Measurements from ENCODE around the gene UQCRFS1. TPM values are rescaled to one million over a fixed set of nuclear protein-coding genes. Genes with fewer than 3 reads are reported as not detected.
"Not testable (repeated sequence)": the region's sequence is repeated elsewhere in the genome, so short reads cannot be mapped to it uniquely, and the experiment has no call there.

UQCRFS1 gene
- total and polyA plus RNA-seq, 4 donors: 11.7 to 35.0 (median 18.8) TPM

- no peak overlapping the region for H3K27ac ChIP-seq (ENCODE audit: low read depth in 1 of 2, low read length in 1 of 2)
- H3K4me3 ChIP-seq: no peak overlapping the region
- no peaks in the 10 kb centered on the region for H3K36me3 ChIP-seq (ENCODE audit: control insufficient read depth in 4 of 4, insufficient read depth in 4 of 4, low read length in 4 of 4)
- TF ChIP-seq, protein P1, sequence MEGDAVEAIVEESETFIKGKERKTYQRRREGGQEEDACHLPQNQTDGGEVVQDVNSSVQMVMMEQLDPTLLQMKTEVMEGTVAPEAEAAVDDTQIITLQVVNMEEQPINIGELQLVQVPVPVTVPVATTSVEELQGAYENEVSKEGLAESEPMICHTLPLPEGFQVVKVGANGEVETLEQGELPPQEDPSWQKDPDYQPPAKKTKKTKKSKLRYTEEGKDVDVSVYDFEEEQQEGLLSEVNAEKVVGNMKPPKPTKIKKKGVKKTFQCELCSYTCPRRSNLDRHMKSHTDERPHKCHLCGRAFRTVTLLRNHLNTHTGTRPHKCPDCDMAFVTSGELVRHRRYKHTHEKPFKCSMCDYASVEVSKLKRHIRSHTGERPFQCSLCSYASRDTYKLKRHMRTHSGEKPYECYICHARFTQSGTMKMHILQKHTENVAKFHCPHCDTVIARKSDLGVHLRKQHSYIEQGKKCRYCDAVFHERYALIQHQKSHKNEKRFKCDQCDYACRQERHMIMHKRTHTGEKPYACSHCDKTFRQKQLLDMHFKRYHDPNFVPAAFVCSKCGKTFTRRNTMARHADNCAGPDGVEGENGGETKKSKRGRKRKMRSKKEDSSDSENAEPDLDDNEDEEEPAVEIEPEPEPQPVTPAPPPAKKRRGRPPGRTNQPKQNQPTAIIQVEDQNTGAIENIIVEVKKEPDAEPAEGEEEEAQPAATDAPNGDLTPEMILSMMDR (IDR thresholded peaks at IDR 0.05; ENCODE audit: control extremely low read depth, extremely low read depth): no peak
- WGBS, 2 donors: 47 to 53% methylated on average over 2 of the region's 2 CpGs
- no peaks in the 10 kb centered on the region for H3K27me3 ChIP-seq (ENCODE audit: control insufficient read depth in 3 of 3, insufficient read depth in 3 of 3, low read length in 2 of 3)
- H3K4me1 ChIP-seq (ENCODE audit: control insufficient read depth in 5 of 5, insufficient read depth in 5 of 5, low read length in 5 of 5): no peaks in the 10 kb centered on the region
- DNase-seq (no peak), ATAC-seq (ENCODE audit: insufficient read depth, low FRiP score) (no peak)
- H3K9ac ChIP-seq (ENCODE audit: insufficient read depth in 1 of 2, low read length in 2 of 2): no peak overlapping the region
- peaks cover 0 to 9% (median 3%) of the 10 kb centered on the region in 4 donors for H3K9me3 ChIP-seq (ENCODE audit: control insufficient read depth in 4 of 4, insufficient read depth in 3 of 4, low read length in 3 of 4)
These were observed 26.3 kb upstream of the UQCRFS1 start for GRCh38 chr19:29239213-29239776.

- TF ChIP-seq, protein P1 (IDR thresholded peaks at IDR 0.05; ENCODE audit: control extremely low read depth, extremely low read depth): no peak
- no peaks in the 10 kb centered on the region for H3K36me3 ChIP-seq (ENCODE audit: control insufficient read depth in 4 of 4, insufficient read depth in 4 of 4, low read length in 4 of 4)
- H3K27me3 ChIP-seq (ENCODE audit: control insufficient read depth in 3 of 3, insufficient read depth in 3 of 3, low read length in 2 of 3): no peaks in the 10 kb centered on the region
- H3K4me3 ChIP-seq: no peak overlapping the region
- H3K27ac ChIP-seq (ENCODE audit: low read depth in 1 of 2, low read length in 1 of 2): no peak overlapping the region
- no peak overlapping the region for H3K9ac ChIP-seq (ENCODE audit: insufficient read depth in 1 of 2, low read length in 2 of 2)
- H3K4me1 ChIP-seq (ENCODE audit: control insufficient read depth in 5 of 5, insufficient read depth in 5 of 5, low read length in 5 of 5): no peaks in the 10 kb centered on the region
- ATAC-seq (ENCODE audit: insufficient read depth, low FRiP score) (no peak), DNase-seq (no peak)
- peaks cover 0 to 8% (median 3%) of the 10 kb centered on the region in 4 donors for H3K9me3 ChIP-seq (ENCODE audit: control insufficient read depth in 4 of 4, insufficient read depth in 3 of 4, low read length in 3 of 4)
- WGBS, 2 donors: 71 to 81% methylated on average over 5 of the region's 5 CpGs
These were observed 20.6 kb upstream of the UQCRFS1 start for GRCh38 chr19:29233591-29233990.

DNA sequence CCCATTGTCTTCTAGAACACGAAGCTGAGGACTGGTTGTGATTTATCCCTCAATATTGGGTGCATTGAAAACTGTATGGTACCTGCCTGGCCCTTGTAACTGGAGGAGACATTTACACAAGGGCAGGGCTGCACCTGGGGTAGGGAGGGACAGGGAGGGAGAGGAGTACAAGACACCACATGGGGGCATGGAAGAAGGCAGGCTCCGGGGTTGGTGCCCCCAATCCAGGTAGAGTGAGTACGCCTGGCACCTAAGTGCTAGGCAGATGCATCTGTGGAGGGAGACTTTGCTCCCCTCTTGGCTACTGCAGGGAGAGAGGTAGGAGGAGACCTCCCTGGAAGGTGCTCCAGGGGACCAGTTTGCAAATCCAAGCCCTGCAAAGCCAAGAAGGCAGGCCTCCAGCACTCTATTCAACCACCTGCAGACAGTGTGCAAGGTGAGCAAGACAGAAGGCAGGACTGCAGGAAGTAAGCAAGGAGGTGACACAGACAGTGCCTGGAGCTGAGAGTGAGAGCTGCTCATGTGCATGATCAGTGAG is 19.4 kb upstream of the UQCRFS1 start:
- WGBS, 2 donors: 77 to 79% methylated on average over 3 of the region's 3 CpGs
- ATAC-seq (ENCODE audit: insufficient read depth, low FRiP score) (no peak), DNase-seq (no peak)
- peaks cover 0 to 8% (median 3%) of the 10 kb centered on the region in 4 donors for H3K9me3 ChIP-seq (ENCODE audit: control insufficient read depth in 4 of 4, insufficient read depth in 3 of 4, low read length in 3 of 4)
- no peaks in the 10 kb centered on the region for H3K36me3 ChIP-seq (ENCODE audit: control insufficient read depth in 4 of 4, insufficient read depth in 4 of 4, low read length in 4 of 4)
- H3K4me1 ChIP-seq (ENCODE audit: control insufficient read depth in 5 of 5, insufficient read depth in 5 of 5, low read length in 5 of 5): no peaks in the 10 kb centered on the region
- TF ChIP-seq, protein P1 (IDR thresholded peaks at IDR 0.05; ENCODE audit: control extremely low read depth, extremely low read depth): no peak
- no peak overlapping the region for H3K4me3 ChIP-seq
- H3K27me3 ChIP-seq (ENCODE audit: control insufficient read depth in 3 of 3, insufficient read depth in 3 of 3, low read length in 2 of 3): no peaks in the 10 kb centered on the region
- no peak overlapping the region for H3K9ac ChIP-seq (ENCODE audit: insufficient read depth in 1 of 2, low read length in 2 of 2)
- H3K27ac ChIP-seq (ENCODE audit: low read depth in 1 of 2, low read length in 1 of 2): no peak overlapping the region

GRCh38 chr19:29231306-29231705 is 18.4 kb upstream of the UQCRFS1 start:
- WGBS, 2 donors: 86 to 93% methylated on average over 4 to 6 of the region's 6 CpGs
- not testable (repeated sequence) for ATAC-seq (ENCODE audit: insufficient read depth, low FRiP score); H3K9me3 ChIP-seq (ENCODE audit: control insufficient read depth in 4 of 4, insufficient read depth in 3 of 4, low read length in 3 of 4); H3K27me3 ChIP-seq (ENCODE audit: control insufficient read depth in 3 of 3, insufficient read depth in 3 of 3, low read length in 2 of 3); H3K4me1 ChIP-seq (ENCODE audit: control insufficient read depth in 5 of 5, insufficient read depth in 5 of 5, low read length in 5 of 5); H3K4me3 ChIP-seq; H3K27ac ChIP-seq (ENCODE audit: low read depth in 1 of 2, low read length in 1 of 2); H3K9ac ChIP-seq (ENCODE audit: insufficient read depth in 1 of 2, low read length in 2 of 2); DNase-seq; H3K36me3 ChIP-seq (ENCODE audit: control insufficient read depth in 4 of 4, insufficient read depth in 4 of 4, low read length in 4 of 4)
